Left ventricle myocardium inferior (tissue), 1 donor: Measurements from ENCODE around the gene PSME1. TPM values are rescaled to one million over a fixed set of nuclear protein-coding genes. Genes with fewer than 3 reads are reported as not detected.

Experiments
- DNase-seq: peaks from one replicate; pipeline ENCODE4 v3.0.0-alpha.2; 2020
- H3K27ac ChIP-seq: fragments of 200-600 bp; replicated peaks from 2 replicates; pipeline ENCODE4 v1.8.0; 2021
- H3K27me3 ChIP-seq: fragments of 200-600 bp; 2 replicates; pipeline ENCODE4 v1.8.0; 2021; ENCODE audit warnings: low read depth
- H3K36me3 ChIP-seq: fragments of 200-600 bp; 2 replicates; pipeline ENCODE4 v1.8.0; 2021
- H3K4me1 ChIP-seq: fragments of 200-600 bp; 2 replicates; pipeline ENCODE4 v1.8.0; 2021
- H3K4me3 ChIP-seq: fragments of 200-600 bp; 2 replicates; pipeline ENCODE4 v1.8.0; 2021; ENCODE audit warnings: mild to moderate bottlenecking, moderate library complexity
- H3K9me3 ChIP-seq: fragments of 200-600 bp; replicated peaks from 2 replicates; pipeline ENCODE4 v1.8.0; 2021
- CTCF ChIP-seq: fragments of 200-600 bp; IDR thresholded peaks from 2 replicates; pipeline ENCODE4 v1.8.0; 2021; ENCODE audit warnings: antibody characterized with exemption, mild to moderate bottlenecking, borderline replicate concordance
- intact Hi-C: fragments of 100-400 bp; cut with micrococcal nuclease; formaldehyde crosslinking; loops from one replicate; pipeline ENCODE4 v1.11.0; 2022
- total RNA-seq: library from RNA; stranded (reverse); fragmentation: NEBNext Ultra II Directional; extraction: Animal tissue kit (Norgen Biotek cat#: 25700); gene quantifications from one replicate; pipeline ENCODE4 v1.2.1, GENCODE V29; 2021
- donor health status: DM: no; HTN: yes; CAD: no; lungs with severe emphysema.

PSME1 gene
- total RNA-seq, 1 donor from 2014 or later = 108 TPM

- Histone ChIP-seq H3K36me3 (peaks cover 88% of the 10 kb centered on the region), H3K27me3 (no peaks in the 10 kb centered on the region), H3K9me3 (no peaks in the 10 kb centered on the region), H3K4me3 (no peak overlapping the region), H3K27ac (no peak overlapping the region), H3K4me1 (peaks cover 17% of the 10 kb centered on the region)
- no peak for DNase-seq
- intact Hi-C loops = no loop called here
- no peak for TF ChIP-seq CTCF
Measured at GRCh38 chr14:24181371-24182077, 45.5 kb downstream of the PSME1 start.

GRCh38 chr14:24182110-24182882, 46.3 kb downstream of the PSME1 start:
- H3K4me3 ChIP-seq = no peak overlapping the region
- peaks cover 18% of the 10 kb centered on the region for H3K4me1 ChIP-seq
- H3K9me3 ChIP-seq = no peaks in the 10 kb centered on the region
- no peak overlapping the region for H3K27ac ChIP-seq
- H3K36me3 ChIP-seq = peaks cover 84% of the 10 kb centered on the region
- intact Hi-C loops = no loop called here
- H3K27me3 ChIP-seq = no peaks in the 10 kb centered on the region
- no peak for TF ChIP-seq CTCF
- no peak for DNase-seq

- no peak for DNase-seq
- Histone ChIP-seq H3K9me3 (no peaks in the 10 kb centered on the region), H3K4me1 (peaks cover 25% of the 10 kb centered on the region), H3K27me3 (no peaks in the 10 kb centered on the region), H3K4me3 (no peak overlapping the region), H3K27ac (no peak overlapping the region), H3K36me3 (peaks cover 76% of the 10 kb centered on the region)
- intact Hi-C loops = no loop called here
- no peak for TF ChIP-seq CTCF
Measured at GRCh38 chr14:24183014-24183481, 47.1 kb downstream of the PSME1 start.

- H3K4me1 ChIP-seq = peaks cover 36% of the 10 kb centered on the region
- peaks cover 68% of the 10 kb centered on the region for H3K36me3 ChIP-seq
- intact Hi-C loops = no loop called here
- H3K4me3 ChIP-seq = no peak overlapping the region
- H3K27me3 ChIP-seq = no peaks in the 10 kb centered on the region
- H3K27ac ChIP-seq = no peak overlapping the region
- DNase-seq = no peak
- TF ChIP-seq CTCF = no peak
- no peaks in the 10 kb centered on the region for H3K9me3 ChIP-seq
Measured at GRCh38 chr14:24184104-24184970, 48.3 kb downstream of the PSME1 start.

- Histone ChIP-seq H3K4me3 (no peak overlapping the region), H3K36me3 (peaks cover 65% of the 10 kb centered on the region), H3K27me3 (no peaks in the 10 kb centered on the region), H3K9me3 (no peaks in the 10 kb centered on the region), H3K27ac (no peak overlapping the region), H3K4me1 (peaks cover 30% of the 10 kb centered on the region)
- DNase-seq = no peak
- intact Hi-C loops = no loop called here
- no peak for TF ChIP-seq CTCF
Measured at GRCh38 chr14:24185026-24185425, 49.0 kb downstream of the PSME1 start.
